HK-2 (cell line): ENCODE measurements around the gene LRRC61.
"Not testable (repeated sequence)": the region's sequence is repeated elsewhere in the genome, so short reads cannot be mapped to it uniquely, and the experiment has no call there.

ENCODE experiments used
- DNase-seq: peaks from one replicate; pipeline ENCODE4 v3.0.0-alpha.2; 2018; ENCODE audit not compliant: unreplicated experiment

The LRRC61 gene, protein sequence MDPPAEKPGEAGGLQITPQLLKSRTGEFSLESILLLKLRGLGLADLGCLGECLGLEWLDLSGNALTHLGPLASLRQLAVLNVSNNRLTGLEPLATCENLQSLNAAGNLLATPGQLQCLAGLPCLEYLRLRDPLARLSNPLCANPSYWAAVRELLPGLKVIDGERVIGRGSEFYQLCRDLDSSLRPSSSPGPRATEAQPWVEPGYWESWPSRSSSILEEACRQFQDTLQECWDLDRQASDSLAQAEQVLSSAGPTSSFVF

DNA sequence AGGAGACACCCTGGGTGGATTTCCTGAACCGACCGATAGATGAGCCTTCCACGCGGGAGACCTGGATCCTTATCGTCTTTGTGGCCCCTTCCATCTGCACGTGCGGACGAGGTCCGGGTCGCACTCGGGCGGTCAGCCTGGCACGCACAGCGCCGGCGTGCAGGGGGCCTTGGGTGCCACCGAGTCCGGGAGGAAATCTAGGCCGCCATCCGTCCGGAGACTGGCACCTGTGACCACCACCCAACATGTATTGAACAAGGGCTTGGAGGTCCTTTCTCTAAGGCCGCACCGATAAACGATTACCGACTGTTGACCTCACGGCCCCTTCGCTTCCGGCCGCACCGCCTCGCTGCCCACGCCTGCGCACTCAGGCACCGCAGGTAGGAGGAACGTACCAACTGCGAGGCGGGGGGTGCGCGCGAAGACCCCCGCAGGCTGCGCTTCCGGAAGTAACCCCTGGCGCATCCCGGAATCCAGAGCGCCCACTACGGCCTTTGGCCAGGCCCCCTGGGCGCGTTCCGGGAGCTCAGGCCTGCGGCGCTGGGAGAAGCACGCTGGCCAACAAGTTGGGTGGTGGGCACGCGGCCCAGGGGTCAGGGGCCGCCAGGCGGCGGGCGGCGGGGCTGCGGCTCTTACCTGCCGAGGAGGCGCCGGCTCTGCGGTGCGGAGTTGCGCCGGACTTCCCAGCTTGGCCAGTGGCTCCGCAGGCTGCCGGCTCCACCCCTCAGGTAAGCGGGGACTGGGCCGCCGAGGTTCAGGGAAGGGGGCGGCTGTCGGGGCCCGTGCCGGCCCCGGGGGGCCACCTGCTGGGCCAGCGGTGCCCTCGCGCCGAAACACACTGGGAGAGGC is at the start of gene LRRC61, which contains the start of gene ACTR3C:
LRRC61 (plus strand) TSS at position 523 of the 849 bp plus-strand sequence. CDS start 13,507 bp downstream, outside the sequence.
ACTR3C (minus strand) TSS at position 713 of the 849 bp plus-strand sequence. CDS start 28,249 bp downstream, outside the sequence.
- peak; percentile 87 for DNase-seq

DNA sequence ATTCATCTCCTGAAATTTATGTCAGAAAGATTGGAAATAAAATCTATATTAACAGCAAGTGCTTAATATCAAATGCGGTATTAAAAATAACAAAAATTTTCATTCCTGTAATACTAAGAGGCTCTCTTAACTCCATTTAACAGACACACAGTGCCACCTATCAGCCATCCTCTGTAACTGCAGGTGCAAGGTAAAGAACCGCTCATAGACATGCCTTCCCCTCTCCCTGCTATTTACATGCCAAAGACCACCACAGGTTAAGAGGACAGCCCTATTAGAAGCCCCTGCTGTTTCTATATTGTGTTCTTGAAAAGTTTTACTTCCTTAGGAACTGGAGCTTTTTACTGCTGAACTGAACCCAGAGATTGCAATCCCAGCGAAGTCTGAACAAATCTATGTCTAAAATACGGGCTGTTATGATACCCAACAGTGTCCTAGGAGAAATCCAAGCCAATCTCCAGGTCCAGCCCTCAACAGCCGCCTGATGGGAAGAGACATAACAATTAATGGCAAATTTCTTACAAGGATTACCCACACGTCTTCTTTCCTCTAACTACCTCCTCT is 46.9 kb upstream of the LRRC61 start:
- not testable (repeated sequence) for DNase-seq

DNA sequence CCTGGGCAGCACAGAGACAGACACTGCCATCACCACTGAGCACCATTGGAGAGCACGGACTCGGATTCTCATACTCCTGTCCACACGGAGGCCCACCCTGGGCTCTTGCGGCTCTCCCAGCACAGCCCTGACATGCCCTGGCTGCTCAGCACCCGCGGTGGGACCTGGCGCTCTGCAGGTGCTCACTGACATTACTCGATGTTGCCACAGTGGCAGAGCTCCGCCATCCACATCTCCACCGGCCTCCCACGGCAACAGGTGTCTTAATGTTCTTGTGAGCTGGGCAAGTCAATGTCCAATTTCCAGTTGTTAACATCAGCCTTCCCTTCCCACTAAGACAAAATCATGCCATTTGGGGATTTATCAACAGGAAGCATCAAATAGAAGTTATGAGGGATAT is 44.8 kb upstream of the LRRC61 start:
- not testable (repeated sequence) for DNase-seq

DNA sequence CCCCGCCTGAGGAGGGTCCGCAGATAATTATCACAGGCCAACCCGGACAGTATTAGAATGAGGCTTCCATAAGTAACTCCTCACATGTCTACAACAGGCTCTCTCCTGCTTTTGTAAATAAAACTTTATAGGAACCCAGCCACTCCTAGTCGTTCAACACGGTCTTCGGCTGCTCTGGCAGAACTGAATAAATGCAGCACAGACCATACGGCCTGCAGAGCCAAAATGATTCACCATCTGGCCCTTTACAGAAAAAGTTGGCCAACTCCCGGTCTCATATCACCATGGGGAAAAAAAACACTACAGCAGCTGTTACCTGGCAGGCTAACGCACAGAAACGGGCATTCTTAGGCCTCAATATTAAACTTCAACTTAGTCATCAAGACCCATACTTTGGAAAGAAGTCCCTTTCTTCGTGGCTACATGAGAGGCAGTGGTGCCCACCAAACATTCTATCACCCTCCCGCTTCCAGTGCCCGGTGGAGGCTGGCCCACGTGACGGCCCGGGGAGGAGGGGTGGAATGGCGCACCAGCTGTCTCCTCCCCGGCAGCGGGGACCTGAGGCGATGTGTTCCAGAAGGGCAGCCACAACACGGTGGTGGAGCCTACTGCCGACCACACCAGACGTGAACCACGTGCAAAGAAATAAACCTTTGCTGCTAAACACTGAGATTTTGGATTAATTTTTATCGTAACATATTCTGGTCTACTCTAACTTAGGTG is 41.3 kb upstream of the LRRC61 start:
- DNase-seq = not testable (repeated sequence)

DNA sequence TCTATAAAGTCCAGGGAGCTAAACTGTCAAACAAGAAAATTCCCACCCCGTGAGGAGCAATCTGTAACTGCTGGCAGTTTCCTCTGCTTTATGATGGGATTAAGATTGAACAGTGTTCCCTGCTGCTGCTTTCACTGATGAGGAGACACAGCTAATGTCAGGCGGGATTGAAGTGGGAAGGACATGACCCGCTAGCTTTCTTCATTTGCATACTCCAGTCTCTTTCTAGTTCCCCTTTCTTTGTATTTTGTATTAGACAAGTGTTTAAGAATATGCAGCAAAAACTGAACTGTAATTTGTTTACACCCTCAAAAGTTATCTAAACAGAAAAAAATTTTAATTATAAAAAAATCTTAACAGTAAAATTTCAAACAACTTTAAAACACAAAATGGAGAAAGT is 40.0 kb upstream of the LRRC61 start:
- DNase-seq = not testable (repeated sequence)

DNA sequence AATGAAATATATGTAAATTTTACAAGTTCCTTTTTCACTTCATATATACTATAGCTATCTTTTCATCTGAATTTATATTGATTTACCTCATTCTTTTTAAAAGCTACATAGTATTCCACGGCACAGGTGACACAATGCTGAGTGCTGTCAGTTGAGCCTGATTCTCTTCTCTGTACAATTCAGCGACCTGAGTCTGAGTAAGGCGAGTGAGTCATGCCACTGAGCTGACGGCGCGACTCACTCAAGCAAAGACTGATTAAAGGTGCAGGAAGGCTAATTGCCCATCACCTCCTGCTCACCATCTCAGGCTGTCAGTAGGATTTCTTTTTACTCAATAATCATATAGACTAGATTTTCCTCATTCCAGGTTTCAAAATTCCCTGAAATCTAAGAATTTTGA is 39.5 kb upstream of the LRRC61 start:
- not testable (repeated sequence) for DNase-seq

DNA sequence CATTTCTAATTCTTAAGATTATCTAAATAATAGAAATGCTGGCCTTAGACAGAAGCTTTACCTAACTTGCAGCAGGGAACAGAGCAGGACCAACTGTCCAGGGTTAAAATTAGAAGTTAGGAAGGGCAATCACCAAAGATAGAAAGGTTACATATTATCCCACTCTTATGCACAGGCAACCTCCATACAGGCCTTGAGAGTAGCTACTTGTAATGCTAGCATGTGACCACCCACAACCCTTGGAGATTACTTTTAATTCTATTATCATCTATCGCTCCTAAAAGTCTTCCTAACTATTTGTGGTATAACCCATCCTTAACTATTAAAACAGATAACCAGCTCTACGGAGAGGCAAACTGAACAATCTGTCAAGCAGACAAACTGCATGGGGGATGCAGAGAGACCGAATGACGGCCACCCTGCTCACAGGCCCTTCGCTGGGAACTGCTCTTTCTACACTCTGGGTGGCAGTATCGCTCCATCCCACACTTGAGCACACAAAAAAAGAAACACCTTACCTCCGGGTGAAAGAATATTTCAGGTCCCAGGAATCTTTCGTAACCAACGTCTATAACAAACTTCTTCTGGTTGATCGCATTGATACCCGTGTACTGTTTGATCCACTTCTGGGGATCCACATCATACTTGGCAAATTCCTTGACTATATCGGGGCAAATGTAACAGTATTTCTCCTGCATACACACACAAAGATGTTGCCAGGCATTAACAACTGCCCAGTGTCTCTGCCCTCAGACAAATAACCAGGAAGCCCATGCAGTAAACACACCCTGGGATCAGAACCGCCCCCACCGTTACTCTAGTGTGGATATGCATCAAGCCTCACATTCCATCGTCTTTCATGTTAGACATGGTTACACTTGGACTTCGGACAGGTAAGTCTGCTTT is 37.1 kb upstream of the LRRC61 start:
- not testable (repeated sequence) for DNase-seq

DNA sequence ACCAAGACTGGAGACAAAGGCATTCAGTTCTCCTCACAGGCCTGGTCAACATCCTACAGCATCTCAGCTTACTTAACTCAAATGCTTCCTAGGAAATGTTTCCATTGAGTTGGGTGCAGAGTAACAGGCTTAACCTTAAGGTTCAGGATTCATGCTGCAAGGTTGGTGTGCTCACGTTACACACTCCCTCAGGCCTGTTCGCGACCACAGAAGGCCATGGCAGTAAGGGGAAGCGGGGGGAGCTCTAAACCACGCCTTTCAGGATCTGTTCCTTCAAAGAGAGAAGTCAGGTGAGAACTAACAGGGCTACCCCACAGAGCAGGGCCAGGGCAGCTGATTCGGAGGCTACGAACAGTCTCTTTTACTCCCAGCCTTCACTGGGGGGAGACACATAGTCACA is 35.3 kb upstream of the LRRC61 start:
- not testable (repeated sequence) for DNase-seq

DNA sequence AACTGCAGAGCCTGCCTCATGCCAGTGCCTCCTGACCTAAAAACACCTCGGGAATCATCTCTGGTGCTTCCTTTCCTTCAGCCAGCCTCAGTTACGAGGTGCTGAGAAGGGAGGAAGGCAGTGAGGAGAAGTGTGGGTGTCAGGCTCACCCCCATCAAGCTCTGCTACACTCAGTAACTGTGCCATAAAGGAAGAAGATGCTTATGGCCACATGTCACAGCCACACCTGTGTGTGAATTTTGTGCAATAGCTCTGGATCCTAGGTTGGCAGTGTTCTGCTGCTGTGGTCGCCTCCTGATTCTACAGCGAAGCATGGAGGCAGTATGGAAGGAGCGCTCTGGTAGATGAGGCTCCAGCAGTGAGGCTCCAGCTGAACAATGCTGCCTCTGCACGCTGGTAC is 34.3 kb upstream of the LRRC61 start:
- not testable (repeated sequence) for DNase-seq

DNA sequence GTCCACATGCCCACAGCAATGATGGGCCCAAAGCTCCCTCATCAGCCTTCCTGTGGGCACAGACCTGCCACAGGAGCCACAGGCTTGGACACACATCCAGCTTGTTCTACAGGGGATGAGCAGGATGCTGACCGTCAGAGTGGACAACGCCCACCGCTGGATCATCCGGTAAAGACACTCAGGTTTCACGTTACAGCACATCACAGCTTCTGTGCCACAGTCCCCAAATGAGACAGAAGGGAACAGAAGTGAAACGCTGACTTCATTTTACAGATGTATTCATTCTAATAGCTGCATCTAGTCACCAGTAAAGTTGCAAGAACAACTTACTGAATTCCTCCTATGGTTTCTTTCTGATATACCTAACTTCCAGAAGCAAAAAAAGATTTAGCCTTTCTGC is 32.8 kb upstream of the LRRC61 start:
- not testable (repeated sequence) for DNase-seq

DNA sequence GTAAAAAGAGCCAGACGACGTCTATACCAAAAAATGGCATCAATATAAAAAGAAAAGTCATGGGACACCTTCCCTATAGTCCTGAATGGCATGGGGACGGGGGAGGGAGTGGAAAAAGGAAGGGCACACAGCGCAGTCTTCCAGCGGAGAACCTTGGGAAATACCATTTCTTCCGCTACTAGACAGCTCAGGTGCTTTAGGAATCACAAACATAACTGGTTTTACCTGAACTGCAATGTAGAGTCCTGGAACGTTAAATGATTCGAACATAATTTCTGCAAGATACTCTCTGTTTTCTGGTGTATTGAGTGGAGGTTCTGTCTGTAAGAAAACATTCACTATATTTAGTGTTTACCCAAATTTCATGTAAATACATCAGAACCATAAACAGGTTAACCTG is 28.1 kb upstream of the LRRC61 start:
- DNase-seq = not testable (repeated sequence)

DNA sequence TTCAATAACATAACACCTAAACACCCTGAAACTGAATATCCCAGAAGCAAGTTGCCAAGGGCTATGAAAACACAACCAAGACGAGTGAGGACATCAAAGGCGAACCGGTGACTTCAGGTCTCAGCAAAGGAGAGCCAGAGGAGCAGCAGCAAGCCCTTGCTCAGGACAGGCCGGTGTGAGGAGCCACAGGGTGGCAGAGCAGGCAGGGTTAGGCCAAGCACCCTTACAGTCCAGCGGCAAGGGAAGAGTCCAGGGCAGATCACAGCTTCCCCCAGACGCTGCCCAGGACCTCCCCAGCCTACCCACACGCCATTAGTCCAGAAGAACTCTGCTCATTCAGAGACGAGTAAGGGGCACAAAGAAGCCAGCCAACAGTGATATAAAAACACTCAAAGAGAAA is 27.5 kb upstream of the LRRC61 start:
- not testable (repeated sequence) for DNase-seq

DNA sequence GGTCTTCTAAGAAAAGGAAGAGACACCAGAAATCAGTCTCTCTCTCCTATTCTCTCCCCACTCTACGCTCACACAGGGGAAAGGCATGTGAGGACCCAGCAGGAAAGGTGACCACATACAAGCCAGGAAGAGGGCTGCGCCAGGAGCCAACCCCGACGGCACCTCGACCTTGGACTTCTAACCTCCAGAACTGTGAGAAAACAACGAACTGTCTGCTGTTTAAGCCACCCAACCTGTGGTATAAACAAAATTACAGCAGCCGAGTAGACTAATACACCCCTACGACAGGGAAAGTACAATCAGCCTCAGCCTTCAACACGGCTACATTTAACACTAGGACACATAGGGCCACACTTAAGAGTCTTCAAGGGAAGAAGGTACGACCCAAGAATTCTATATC is 26.4 kb upstream of the LRRC61 start:
- not testable (repeated sequence) for DNase-seq

DNA sequence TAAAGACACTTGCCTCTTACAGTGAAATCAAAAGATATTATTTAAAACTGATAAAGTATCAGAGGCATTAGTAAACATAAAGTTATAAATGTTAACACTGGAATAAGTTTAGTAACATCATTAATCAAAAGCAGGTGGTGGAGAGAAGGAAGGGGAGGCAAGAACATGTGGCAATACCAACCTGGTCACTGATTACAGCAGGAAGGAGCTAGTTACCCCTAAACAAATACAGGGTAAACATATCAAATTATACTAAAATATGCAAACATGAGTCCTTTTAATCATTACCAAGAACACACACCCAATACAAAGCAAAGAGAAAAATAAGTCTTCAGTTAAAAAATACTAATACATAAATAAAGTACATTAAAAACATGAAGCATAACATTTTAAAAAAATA is 25.2 kb upstream of the LRRC61 start:
- not testable (repeated sequence) for DNase-seq

DNA sequence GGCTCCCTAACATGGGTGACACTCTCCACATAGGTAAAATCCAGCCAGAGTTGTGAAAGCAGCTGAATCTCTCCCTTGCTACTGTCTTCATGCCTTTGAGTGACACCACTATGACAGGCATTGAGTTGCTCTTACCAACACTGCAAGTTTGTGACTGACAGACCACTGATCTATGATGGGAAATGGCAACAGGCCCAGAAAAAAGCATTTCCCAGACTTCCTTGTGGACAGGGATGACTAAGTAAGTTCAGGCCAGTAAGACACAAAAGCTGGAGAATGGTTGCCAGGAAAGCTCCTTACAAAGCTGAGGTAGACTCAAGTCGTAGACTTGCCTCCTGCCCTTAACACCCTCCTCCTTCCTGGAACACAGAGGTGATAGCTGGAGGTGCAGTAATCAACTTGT is 20.2 kb upstream of the LRRC61 start:
- DNase-seq = peak; percentile 62

DNA sequence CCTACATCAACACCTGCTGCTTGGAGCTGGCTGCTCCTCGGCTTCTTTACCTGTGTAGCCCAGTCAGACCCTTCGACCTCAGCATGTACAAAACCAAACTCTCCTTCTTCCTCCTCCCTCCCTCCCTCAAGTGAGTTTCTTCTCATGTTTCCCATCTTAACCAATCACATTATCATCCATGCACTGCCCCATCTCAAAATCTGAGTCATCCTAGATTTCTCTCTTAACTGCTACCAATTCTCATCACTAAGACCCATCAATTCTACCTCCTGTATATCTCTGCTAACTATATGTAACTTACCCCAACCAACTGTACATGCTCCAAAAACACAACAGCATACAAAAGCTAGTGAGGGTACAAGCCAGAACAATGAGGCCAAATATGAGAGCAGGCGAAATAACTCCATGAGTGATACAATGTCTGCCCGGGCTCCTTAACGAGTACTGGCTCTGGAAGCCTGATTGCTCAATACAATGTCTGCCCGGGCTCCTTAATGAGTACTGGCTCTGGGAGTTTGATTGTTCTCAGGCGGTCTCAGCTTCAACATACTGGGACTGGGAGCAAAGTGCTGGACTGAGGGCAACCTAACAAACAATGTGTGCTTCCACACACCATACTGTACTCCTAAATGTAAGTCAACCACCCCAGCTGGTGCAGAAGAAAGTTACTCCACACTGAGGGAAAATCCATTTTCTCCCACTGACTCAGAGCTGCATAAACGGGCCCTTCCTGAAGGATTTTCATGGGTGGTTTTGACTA is 18.5 kb upstream of the LRRC61 start:
- not testable (repeated sequence) for DNase-seq

DNA sequence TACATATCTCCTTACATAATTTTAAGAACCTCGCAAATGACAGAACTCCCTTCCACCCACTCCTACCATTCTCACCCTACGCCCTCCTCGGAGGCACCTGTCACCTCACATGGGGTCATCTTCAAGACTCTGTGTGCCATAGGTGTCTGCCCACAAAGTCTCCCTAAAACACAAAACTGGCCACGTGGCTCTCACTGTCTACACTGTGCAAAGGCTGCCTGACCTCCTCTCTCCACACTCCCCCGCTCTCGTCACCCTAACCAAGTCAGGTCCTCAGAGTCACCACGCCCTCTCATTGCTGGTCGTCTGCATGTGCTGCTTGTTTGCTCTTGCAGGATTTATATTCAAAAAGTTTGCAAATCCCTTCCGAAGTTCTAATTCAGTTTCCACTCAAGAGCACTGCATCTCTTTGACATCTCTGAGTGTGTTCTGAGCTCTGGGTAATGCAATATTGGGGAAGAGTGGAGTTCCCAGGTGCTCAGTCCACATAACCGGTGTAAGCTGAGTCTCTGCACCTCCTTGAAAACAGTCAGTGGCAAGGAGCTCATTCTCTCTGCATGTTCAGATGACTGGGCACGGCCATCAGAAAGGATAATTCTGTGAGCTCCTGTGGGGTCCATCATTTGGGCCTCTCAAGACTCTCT is 17.8 kb upstream of the LRRC61 start:
- DNase-seq = not testable (repeated sequence)

DNA sequence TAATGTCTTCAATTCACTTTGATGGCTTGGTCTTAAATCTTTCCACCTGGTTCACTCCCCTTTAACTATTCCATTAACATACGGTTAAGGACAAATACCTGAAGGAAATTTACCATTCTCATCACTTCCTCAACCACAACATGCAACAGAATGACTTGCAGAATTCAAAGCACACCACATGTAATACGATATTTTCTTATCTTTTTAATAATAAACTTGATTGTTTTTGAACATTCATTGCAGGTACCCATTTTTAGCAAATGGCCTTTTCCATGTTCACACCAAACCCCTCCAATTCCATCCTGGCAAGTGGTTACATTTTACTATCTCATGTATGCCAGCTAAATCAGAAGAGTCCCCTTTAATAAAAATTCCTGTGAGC is 17.3 kb upstream of the LRRC61 start:
- DNase-seq = not testable (repeated sequence)

DNA sequence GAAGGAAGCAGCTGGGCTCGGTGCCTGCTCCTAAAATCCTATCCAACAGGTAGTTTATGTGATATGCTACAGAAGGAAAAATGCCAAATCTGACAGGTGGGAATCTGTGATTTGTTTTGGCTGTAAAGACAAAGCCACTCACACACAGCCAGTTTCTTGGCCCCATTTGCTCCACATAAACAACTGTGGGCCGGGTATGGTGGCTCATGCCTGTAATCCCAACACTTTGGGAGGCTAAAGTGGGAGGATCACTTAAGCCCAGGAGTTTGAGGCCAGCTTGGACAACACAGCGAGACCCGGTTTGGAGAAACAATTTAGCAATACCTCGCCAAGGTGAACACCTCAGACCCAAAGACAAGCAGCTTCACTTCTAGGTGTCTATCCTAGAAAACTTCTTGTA is 16.8 kb upstream of the LRRC61 start:
- not testable (repeated sequence) for DNase-seq

DNA sequence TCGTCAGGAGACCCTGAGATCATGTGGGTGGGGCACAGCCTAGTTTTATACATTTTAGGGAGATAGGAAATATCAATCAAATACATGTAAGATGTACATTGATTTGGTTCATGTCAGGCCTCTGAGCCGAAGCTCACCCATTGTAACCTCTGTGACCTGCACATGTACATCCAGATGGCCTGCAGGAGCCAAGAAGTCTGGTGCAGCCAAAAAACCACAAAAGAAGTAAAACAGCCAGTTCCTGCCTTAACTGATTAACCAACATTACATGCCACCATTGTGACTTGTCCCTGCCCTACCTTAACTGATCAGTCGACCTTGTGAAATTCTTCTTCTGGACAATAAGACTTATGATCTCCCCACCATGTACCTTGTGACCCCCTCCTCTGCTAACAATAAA is 16.0 kb upstream of the LRRC61 start:
- no peak for DNase-seq
